Tibial nerve (tissue), 3 donors: ENCODE measurements around the gene LSAMP.

Experiments used
- POLR2A ChIP-seq, 2 donors: fragments of 450-650 bp; IDR thresholded peaks; one replicate each; pipeline ENCODE4 v1.6.1; 2017; ENCODE audit warnings: antibody characterized with exemption in 2 of 2, mild to moderate bottlenecking in 2 of 2, moderate library complexity in 2 of 2
- TF ChIP-seq, protein P1 (sequence below), 5 experiments: fragments of 200-600 bp in 3 of 5; fragments of 450-650 bp in 2 of 5; sonication (generic) in 3 of 5; IDR thresholded peaks; one replicate each; pipeline ENCODE4 v1.5.1; 2016 to 2019; ENCODE audit warnings: antibody characterized with exemption in 5 of 5, mild to moderate bottlenecking in 3 of 5, moderate library complexity in 2 of 5

DNA sequence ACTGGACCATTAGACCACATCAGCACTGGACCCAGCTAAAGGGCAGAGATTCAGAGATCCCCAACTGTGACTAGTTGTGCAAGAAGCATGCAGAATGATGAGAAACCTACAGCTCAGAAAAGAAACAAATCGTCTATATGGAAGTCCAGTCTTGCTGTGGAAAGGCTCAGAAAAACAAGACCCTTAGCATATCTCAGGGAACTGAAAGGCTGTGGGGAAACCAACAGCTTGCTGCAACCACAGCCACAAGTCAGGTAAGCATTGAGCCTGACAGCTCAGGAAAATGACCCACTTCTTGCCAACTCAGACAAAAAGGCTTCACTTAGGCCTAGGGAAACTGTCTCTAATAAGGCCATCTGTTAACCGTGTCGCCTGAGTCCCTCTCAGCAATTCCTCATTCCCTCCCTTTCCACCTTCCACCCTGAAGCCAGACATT, 145.6 kb downstream of the LSAMP start:
- TF ChIP-seq, protein P1, sequence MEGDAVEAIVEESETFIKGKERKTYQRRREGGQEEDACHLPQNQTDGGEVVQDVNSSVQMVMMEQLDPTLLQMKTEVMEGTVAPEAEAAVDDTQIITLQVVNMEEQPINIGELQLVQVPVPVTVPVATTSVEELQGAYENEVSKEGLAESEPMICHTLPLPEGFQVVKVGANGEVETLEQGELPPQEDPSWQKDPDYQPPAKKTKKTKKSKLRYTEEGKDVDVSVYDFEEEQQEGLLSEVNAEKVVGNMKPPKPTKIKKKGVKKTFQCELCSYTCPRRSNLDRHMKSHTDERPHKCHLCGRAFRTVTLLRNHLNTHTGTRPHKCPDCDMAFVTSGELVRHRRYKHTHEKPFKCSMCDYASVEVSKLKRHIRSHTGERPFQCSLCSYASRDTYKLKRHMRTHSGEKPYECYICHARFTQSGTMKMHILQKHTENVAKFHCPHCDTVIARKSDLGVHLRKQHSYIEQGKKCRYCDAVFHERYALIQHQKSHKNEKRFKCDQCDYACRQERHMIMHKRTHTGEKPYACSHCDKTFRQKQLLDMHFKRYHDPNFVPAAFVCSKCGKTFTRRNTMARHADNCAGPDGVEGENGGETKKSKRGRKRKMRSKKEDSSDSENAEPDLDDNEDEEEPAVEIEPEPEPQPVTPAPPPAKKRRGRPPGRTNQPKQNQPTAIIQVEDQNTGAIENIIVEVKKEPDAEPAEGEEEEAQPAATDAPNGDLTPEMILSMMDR (IDR thresholded peaks at IDR 0.05): no peak
- TF ChIP-seq POLR2A (IDR thresholded peaks at IDR 0.05): no peak
